GM12891 (cell line): ENCODE measurements around the gene ZNF577. TPM values are rescaled to one million over a fixed set of nuclear protein-coding genes. Genes with fewer than 3 reads are reported as not detected.
"Not testable (repeated sequence)": the region's sequence is repeated elsewhere in the genome, so short reads cannot be mapped to it uniquely, and the experiment has no call there.

Experiments
- DNase-seq: peaks from one replicate; pipeline ENCODE4 v3.0.0; 2011; ENCODE audit warnings: low spot score; ENCODE audit not compliant: insufficient read length
- FAIRE-seq: peaks from 2 replicates; lab custom pipeline; 2011; peaks lifted over from hg19 to GRCh38; lab: Jason Lieb, UNC
- PAX5 ChIP-seq: IDR thresholded peaks from 2 replicates; pipeline ENCODE4 v1.6.1; 2011; ENCODE audit warnings: low read length, moderate library complexity, mild to moderate bottlenecking; ENCODE audit not compliant: insufficient read depth, severe bottlenecking
- POLR2A ChIP-seq: IDR thresholded peaks from 2 replicates; pipeline ENCODE4 v1.6.1; 2011; ENCODE audit warnings: low read depth, low read length, control low read depth
- POLR2AphosphoS5 ChIP-seq: IDR thresholded peaks from 2 replicates; pipeline ENCODE4 v1.6.1; 2011; ENCODE audit warnings: low read depth, low read length, control low read depth
- POU2F2 ChIP-seq: IDR thresholded peaks from 2 replicates; pipeline ENCODE4 v1.6.1; 2011; ENCODE audit warnings: low read depth, mild to moderate bottlenecking, control low read depth, low read length, moderate library complexity
- SPI1 ChIP-seq: IDR thresholded peaks from 2 replicates; pipeline ENCODE4 v1.6.1; 2011; ENCODE audit warnings: low read depth, low read length, control low read depth
- TAF1 ChIP-seq: IDR thresholded peaks from 2 replicates; pipeline ENCODE4 v1.6.1; 2011; ENCODE audit warnings: low read depth, low read length, control low read depth
- polyA plus RNA-seq: library from polyadenylated mRNA; unstranded; fragments of >200 nt; gene quantifications from one replicate; pipeline ENCODE4 v1.2.1, GENCODE V29; 2012; ENCODE audit warnings: low read depth, missing spikeins, inconsistent platforms; ENCODE audit not compliant: missing spikeins

Gene ZNF577
- 2.0 TPM for polyA plus RNA-seq

GRCh38 chr19:51887522-51888498, at the start of gene ZNF577:
Gene ZNF577 (minus strand): TSS chr19:51887951. CDS start chr19:51880382, 7,569 bp downstream.
- FAIRE-seq (no peak), DNase-seq (no peak)
- TF ChIP-seq TAF1 = no peak
- no peak for TF ChIP-seq SPI1
- TF ChIP-seq POU2F2 = no peak
- TF ChIP-seq POLR2AphosphoS5 = no peak
- no peak for TF ChIP-seq POLR2A
- TF ChIP-seq PAX5 = no peak

- FAIRE-seq (no peak), DNase-seq (no peak)
- TF ChIP-seq POLR2AphosphoS5 (no peak), POU2F2 (no peak), TAF1 (no peak), POLR2A (no peak), PAX5 (no peak), SPI1 (no peak)
Observed at GRCh38 chr19:51931921-51932320, 44.2 kb upstream of the ZNF577 start.

- TF ChIP-seq POU2F2 (no peak), TAF1 (no peak), POLR2A (no peak), POLR2AphosphoS5 (no peak)
- no peak for DNase-seq
- FAIRE-seq = no peak
Observed at GRCh38 chr19:51927859-51928258, 40.1 kb upstream of the ZNF577 start.

- peak; percentile 97 for FAIRE-seq
- peak; percentile 64 for DNase-seq
- TF ChIP-seq PAX5 = peak; percentile 9
- peak; percentile 48; the same call in 1 of the 2 replicates for TF ChIP-seq POU2F2
- TF ChIP-seq TAF1 = no peak
Observed at GRCh38 chr19:51926784-51927741, 39.3 kb upstream of the ZNF577 start, which contains the start of gene ZNF613. Gene ZNF613 (plus strand): TSS chr19:51927472. CDS start chr19:51936221, 8,749 bp downstream.

DNA sequence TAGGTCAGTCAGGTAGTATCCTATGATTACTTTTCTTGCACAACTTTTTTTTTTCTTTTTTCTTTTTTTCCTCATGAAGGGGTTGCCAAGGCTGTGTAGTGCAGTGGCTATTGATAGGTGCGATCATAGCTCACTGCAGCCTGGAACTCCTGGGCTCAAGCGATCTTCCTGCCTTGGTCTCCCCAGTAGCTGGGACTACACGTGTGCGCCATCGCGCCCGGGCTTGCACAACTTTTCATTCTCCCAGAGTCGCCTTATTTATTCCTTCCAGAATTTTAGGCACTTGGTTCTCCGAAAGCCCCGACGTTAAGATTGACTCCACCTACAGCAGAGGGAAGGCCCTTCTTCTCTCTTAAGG, 38.7 kb upstream of the ZNF577 start:
- FAIRE-seq = no peak
- no peak for DNase-seq
- TF ChIP-seq POLR2A = no peak
- TF ChIP-seq PAX5 = no peak
- TF ChIP-seq TAF1 = no peak
- TF ChIP-seq POU2F2 = no peak
- TF ChIP-seq POLR2AphosphoS5 = no peak
- TF ChIP-seq SPI1 = no peak

- no peak for TF ChIP-seq POLR2AphosphoS5
- TF ChIP-seq POU2F2 = no peak
- TF ChIP-seq PAX5 = no peak
- no peak for TF ChIP-seq TAF1
- TF ChIP-seq POLR2A = no peak
- no peak for DNase-seq
- no peak for FAIRE-seq
Observed at GRCh38 chr19:51921949-51922348, 34.2 kb upstream of the ZNF577 start.

DNA sequence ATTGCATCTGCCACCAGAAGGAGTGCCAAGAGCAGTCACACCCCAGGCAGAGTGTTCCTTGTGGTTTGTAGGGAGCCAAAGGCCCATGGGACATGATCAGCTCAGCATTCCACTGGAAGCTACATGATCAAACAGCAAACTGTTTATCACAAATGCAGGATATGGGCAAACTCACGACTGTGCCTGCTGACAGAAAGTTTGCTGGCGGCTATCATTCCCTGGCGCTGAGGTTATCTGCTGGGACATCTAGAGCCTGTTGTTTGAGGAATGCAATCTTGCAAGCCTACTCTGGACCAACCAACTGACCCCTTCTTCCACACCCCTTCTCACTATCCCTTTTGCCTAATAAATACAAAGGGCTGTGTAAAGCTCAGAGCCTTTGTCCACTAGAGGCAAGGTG, 31.9 kb upstream of the ZNF577 start:
- TF ChIP-seq POLR2AphosphoS5 (no peak), PAX5 (no peak), TAF1 (no peak), SPI1 (no peak), POLR2A (no peak), POU2F2 (no peak)
- FAIRE-seq = no peak
- DNase-seq = no peak

DNA sequence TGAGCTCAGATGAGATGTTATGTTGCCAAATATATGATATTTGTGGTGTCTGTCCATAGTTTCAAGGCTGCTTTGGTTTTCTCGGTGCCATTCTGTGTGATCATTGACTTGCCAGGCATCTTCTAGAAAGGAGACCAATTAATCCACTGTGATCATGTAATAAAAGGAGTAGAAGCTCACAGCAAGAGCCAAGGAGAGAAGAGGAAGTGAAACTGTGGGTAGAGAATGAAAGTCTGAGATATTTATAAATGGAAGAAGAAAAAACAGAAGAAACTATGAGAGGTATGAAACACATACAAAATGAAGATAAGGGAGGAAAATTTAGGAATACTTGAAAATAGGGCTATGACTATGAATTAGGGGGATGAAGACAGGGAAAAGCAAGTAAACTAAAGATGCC, 28.4 kb upstream of the ZNF577 start:
- FAIRE-seq = no peak
- no peak for DNase-seq
- TF ChIP-seq TAF1 (no peak), SPI1 (peak; percentile 75), POLR2AphosphoS5 (no peak), POLR2A (no peak)

DNA sequence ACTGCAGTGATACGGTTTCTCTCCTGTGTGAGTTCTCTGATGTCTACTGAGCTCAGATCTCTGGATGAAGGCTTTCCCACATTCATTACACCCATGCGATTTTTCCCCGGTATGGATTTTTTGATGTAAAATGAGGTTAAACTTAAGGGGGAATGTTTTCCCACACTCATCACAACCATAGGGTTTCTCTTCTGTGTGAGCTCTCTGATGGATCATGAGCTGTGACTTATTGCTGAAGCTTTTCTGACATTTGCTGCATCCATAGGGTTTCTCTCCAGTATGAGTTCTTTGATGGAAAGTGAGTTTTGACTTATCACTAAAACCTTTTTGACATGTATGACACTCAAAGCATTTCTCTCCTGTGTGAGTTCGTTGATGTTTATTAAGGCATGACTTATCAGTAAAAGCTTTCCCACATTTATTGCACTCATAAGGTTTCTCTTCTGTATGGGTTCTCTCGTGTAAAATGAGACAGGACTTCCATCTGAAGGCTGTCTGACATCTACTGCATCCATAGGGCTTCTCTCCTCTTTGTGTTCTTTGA, 27.6 kb upstream of the ZNF577 start:
- TF ChIP-seq POU2F2 (no peak), PAX5 (no peak), SPI1 (no peak), POLR2A (no peak), TAF1 (no peak), POLR2AphosphoS5 (no peak)
- DNase-seq (no peak), FAIRE-seq (no peak)

GRCh38 chr19:51907981-51908380, 20.2 kb upstream of the ZNF577 start:
- DNase-seq, FAIRE-seq: not testable (repeated sequence)

GRCh38 chr19:51906108-51906507, 18.4 kb upstream of the ZNF577 start:
- FAIRE-seq, DNase-seq: not testable (repeated sequence)

- DNase-seq, FAIRE-seq: not testable (repeated sequence)
Observed at GRCh38 chr19:51905639-51906038, 17.9 kb upstream of the ZNF577 start.
